ENCODE results near the gene MIS18A. TPM values are rescaled to one million over a fixed set of nuclear protein-coding genes. Genes with fewer than 3 reads are reported as not detected.

MIS18A gene
- total RNA-seq, 1 donor from 2014 or later = 31.9 TPM

GRCh38 chr21:32298658-32299081 is 19.8 kb upstream of the MIS18A start, which contains the start of gene MRAP:
MRAP (plus strand) TSS chr21:32298855; CDS start chr21:32298972, 117 bp downstream.
- H3K4me1 Mint-ChIP-seq (ENCODE audit: unreplicated experiment) = no peaks in the 10 kb centered on the region
- no peaks in the 10 kb centered on the region for H3K27me3 Mint-ChIP-seq
- H3K27ac Mint-ChIP-seq = no peak within 1 kb of the TSS
- H3K36me3 Mint-ChIP-seq = peaks cover 7% of the 10 kb centered on the region
- H3K9me3 Mint-ChIP-seq = no peaks in the 10 kb centered on the region
- DNase-seq (ENCODE audit: extremely low spot score, unreplicated experiment) = no peak
- no peak for TF ChIP-seq CTCF (conservative IDR thresholded peaks at IDR 0.05)
- H3K4me3 Mint-ChIP-seq = no peak within 1 kb of the TSS

- no peak for DNase-seq (ENCODE audit: extremely low spot score, unreplicated experiment)
- H3K4me3 Mint-ChIP-seq = no peak overlapping the region
- no peak for TF ChIP-seq CTCF (conservative IDR thresholded peaks at IDR 0.05)
- no peak overlapping the region for H3K27ac Mint-ChIP-seq
- no peaks in the 10 kb centered on the region for H3K27me3 Mint-ChIP-seq
- H3K36me3 Mint-ChIP-seq = peaks cover 4% of the 10 kb centered on the region
- H3K9me3 Mint-ChIP-seq = no peaks in the 10 kb centered on the region
- H3K4me1 Mint-ChIP-seq (ENCODE audit: unreplicated experiment) = no peaks in the 10 kb centered on the region
Observed at GRCh38 chr21:32298148-32298559, 19.3 kb upstream of the MIS18A start.

GRCh38 chr21:32297449-32297848 is 18.6 kb upstream of the MIS18A start:
- H3K27me3 Mint-ChIP-seq = no peaks in the 10 kb centered on the region
- no peak for DNase-seq (ENCODE audit: extremely low spot score, unreplicated experiment)
- no peak overlapping the region for H3K4me3 Mint-ChIP-seq
- H3K36me3 Mint-ChIP-seq = peaks cover 4% of the 10 kb centered on the region
- no peak overlapping the region for H3K27ac Mint-ChIP-seq
- H3K4me1 Mint-ChIP-seq (ENCODE audit: unreplicated experiment) = no peaks in the 10 kb centered on the region
- TF ChIP-seq CTCF (conservative IDR thresholded peaks at IDR 0.05) = no peak
- H3K9me3 Mint-ChIP-seq = no peaks in the 10 kb centered on the region

GRCh38 chr21:32285476-32285875 is 6.6 kb upstream of the MIS18A start:
- DNase-seq (ENCODE audit: extremely low spot score, unreplicated experiment) = no peak
- no peak overlapping the region for H3K4me3 Mint-ChIP-seq
- peaks cover 3% of the 10 kb centered on the region for H3K9me3 Mint-ChIP-seq
- H3K36me3 Mint-ChIP-seq = no peaks in the 10 kb centered on the region
- no peaks in the 10 kb centered on the region for H3K27me3 Mint-ChIP-seq
- no peaks in the 10 kb centered on the region for H3K4me1 Mint-ChIP-seq (ENCODE audit: unreplicated experiment)
- no peak for TF ChIP-seq CTCF (conservative IDR thresholded peaks at IDR 0.05)
- H3K27ac Mint-ChIP-seq = no peak overlapping the region

GRCh38 chr21:32282992-32283391 is 4.1 kb upstream of the MIS18A start:
- no peaks in the 10 kb centered on the region for H3K36me3 Mint-ChIP-seq
- DNase-seq (ENCODE audit: extremely low spot score, unreplicated experiment) = no peak
- peaks cover 8% of the 10 kb centered on the region for H3K4me1 Mint-ChIP-seq (ENCODE audit: unreplicated experiment)
- peaks cover 3% of the 10 kb centered on the region for H3K9me3 Mint-ChIP-seq
- TF ChIP-seq CTCF (conservative IDR thresholded peaks at IDR 0.05) = no peak
- no peaks in the 10 kb centered on the region for H3K27me3 Mint-ChIP-seq
- H3K4me3 Mint-ChIP-seq = no peak overlapping the region
- H3K27ac Mint-ChIP-seq = no peak overlapping the region

- H3K36me3 Mint-ChIP-seq = no peaks in the 10 kb centered on the region
- DNase-seq (ENCODE audit: extremely low spot score, unreplicated experiment) = no peak
- H3K4me3 Mint-ChIP-seq = no peak overlapping the region
- H3K27ac Mint-ChIP-seq = no peak overlapping the region
- no peaks in the 10 kb centered on the region for H3K27me3 Mint-ChIP-seq
- H3K9me3 Mint-ChIP-seq = peaks cover 3% of the 10 kb centered on the region
- no peak for TF ChIP-seq CTCF (conservative IDR thresholded peaks at IDR 0.05)
- peaks cover 12% of the 10 kb centered on the region for H3K4me1 Mint-ChIP-seq (ENCODE audit: unreplicated experiment)
Observed at GRCh38 chr21:32281531-32281930, 2.7 kb upstream of the MIS18A start.

All from type B pancreatic cell (in vitro differentiated cells).